Measurements from ENCODE around the gene EVX2. TPM values are rescaled to one million over a fixed set of nuclear protein-coding genes. Genes with fewer than 3 reads are reported as not detected.
A peak's percentile ranks its signal among the peaks of the same experiment; 100 is the strongest.

The EVX2 gene
- total RNA-seq, 1 experiment from 2014 or later: not detected

- no peak for DNase-seq (ENCODE audit: low read depth)
Observed at GRCh38 chr2:176122683-176123410, 39.1 kb upstream of the EVX2 start, which contains the start of gene HOXD9. TSS of gene HOXD9 (plus strand) at chr2:176122719. CDS start at chr2:176122769, 50 bp downstream.

- no peak for DNase-seq (ENCODE audit: low read depth)
Observed at GRCh38 chr2:176122052-176122682, 38.4 kb upstream of the EVX2 start.

DNA sequence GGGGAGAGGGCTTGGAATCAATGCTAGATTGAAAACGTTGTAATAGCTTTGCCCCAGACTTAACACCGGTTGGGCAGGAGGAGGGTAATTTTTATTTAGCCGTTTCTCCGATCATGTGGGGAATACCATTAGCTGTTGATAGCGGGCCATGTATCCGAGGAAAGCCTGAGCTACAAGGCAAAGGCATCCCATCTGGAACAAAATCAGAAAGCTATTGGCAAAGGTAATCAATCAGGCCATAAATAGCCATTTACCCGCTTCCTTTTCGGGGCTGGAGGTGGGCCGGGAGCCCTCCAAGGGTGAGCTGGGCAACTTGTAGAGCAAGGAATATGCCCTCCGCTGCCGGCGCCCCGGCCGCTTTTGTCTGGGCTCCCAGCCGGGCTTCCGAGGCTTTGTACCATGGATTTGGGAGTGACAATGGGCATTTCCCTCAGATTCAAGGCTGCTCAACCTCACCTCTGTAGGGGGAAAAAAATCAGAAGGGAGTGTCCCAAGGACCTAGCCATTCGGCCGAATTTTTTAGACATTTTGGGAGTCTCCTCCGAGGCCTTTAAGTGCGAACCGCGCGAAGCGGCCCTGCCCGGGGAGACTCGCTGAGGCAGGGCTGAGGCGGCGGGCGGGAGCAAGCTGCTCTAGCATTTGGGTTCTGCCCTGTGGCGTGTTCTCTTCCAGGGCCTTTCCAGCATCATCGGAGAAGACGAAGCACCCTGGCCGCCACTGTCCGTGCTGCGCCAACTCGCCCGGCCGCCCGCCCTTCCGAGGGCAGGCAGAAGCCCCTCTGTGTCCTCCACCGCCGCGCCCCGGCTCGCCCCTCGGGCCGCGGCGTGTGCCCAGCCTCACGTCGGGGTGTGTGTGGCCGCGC, 37.7 kb upstream of the EVX2 start:
- no peak for DNase-seq (ENCODE audit: low read depth)

GRCh38 chr2:176120364-176121189, 36.8 kb upstream of the EVX2 start:
- DNase-seq (ENCODE audit: low read depth): no peak

DNA sequence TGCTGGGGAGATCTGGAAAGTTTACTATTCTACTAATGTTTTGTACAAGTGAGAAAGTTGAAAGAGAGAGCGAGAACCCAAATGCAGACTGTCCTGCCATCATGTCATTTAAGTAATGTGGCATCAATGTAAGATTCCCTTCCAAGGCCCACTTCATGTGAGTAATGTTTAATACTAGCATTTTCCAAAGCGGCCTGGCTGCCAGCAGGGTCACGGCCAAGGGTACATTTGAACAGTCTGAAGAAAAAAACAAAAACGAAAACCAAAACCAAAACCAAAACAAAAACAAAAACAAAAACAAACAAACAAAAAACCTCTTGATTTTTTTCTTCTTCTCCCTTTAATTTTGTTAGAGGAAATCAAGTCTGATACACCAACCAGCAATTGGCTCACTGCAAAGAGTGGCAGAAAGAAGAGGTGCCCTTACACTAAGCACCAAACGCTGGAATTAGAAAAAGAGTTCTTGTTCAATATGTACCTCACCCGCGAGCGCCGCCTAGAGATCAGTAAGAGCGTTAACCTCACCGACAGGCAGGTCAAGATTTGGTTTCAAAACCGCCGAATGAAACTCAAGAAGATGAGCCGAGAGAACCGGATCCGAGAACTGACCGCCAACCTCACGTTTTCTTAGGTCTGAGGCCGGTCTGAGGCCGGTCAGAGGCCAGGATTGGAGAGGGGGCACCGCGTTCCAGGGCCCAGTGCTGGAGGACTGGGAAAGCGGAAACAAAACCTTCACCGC, 35.0 kb upstream of the EVX2 start:
- DNase-seq (ENCODE audit: low read depth): no peak

- DNase-seq (ENCODE audit: low read depth): no peak
Observed at GRCh38 chr2:176117823-176118371, 34.1 kb upstream of the EVX2 start.

DNA sequence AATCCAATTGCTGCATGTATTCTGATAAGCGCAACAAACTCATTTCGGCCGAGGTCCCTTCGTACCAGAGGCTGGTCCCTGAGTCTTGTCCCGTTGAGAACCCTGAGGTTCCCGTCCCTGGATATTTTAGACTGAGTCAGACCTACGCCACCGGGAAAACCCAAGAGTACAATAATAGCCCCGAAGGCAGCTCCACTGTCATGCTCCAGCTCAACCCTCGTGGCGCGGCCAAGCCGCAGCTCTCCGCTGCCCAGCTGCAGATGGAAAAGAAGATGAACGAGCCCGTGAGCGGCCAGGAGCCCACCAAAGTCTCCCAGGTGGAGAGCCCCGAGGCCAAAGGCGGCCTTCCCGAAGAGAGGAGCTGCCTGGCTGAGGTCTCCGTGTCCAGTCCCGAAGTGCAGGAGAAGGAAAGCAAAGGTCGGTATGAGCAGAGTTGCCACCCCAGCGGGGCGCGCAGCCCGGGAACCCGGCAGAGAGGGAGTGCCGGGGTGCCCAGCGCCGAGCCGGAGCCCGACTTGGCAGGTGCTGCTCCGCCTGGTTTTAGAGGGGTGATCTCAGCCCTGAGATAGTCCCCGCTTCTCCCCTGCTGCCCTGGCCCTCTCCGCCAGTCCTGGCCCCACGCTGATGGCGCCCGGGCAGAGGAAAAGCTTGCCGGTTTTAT, 33.5 kb upstream of the EVX2 start:
- DNase-seq (ENCODE audit: low read depth): no peak

DNA sequence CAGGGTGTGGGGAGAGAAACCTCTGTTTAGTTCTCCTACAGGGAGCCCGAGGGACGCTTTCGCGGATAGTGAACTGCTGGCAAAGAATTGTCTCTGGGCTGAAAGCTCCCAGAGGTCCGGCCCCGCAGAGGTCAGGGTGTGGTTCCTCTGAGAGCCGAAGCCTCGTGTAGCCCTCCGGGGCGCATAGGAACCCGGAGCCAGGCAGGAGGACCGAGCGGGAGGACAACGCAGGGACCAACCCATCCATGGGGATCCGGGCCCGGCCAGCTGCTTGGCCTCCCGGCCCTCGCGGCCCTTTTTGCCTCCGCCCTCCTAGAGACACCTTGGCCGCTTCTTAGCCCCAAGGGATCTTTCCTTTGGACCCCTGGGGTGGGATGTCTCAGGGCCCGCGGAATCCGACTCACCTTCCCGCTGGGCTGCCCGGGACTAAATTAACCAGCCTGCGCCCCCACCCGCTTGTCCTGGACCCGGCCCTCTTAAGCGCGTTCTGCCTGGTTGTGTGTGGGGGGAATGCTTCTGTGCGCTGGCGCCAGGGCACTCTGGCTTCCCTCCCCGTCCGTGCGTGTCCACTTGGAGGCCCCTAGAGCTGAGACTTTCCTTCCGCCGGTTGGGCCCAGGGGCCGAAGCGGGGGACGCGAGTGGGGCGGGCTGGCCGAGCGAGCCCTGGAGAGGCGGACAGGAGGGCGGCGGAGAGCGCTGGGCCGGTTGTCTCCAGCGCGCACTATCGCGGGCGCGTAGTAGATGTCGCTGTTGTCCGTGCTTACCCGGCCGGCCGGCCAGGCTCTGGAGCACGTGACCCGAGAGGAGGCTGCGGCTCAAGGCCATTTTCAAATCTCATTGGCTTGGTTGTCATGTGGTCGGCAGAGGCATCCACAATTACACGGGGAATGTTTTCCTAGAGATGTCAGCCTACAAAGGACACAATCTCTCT, 32.4 kb upstream of the EVX2 start, which contains the start of gene HOXD10:
HOXD10 (plus strand) TSS at position 896 of the 931 bp plus-strand sequence. CDS start 56 bp downstream, outside the sequence.
- DNase-seq (ENCODE audit: low read depth): no peak

DNA sequence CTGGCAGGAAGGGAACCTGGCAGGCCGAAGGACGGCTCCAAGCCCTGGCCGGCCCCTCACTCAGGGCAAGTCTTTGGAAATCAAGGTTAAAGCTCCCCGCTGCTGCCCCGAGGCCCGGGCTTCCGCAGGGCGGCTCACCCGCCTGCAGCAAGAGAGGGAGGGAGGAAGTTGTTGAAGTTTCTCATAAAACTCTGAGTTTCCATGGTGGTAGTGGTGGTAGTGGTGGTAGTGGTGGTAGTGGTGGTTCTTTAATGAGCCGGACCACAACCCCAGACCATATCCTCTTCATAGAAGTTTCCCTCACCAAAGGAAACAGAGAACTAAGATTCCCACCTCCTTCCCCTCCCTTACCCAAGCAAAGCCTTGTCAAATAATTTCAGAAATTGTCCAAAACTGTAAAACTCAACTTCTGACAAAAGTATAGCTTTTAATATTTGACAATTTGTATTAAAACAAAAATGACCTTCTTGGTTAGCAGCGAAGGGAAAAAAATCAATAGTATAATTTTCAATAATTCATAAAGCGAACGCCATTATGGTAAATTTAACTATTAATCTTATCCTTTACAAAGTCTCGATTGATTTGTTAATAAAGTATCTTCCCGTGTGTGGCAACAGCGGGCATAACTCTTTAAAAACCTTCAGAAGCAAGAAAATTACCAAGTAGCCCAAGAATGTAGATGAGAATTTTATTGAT, 31.3 kb upstream of the EVX2 start:
- no peak for DNase-seq (ENCODE audit: low read depth)

DNA sequence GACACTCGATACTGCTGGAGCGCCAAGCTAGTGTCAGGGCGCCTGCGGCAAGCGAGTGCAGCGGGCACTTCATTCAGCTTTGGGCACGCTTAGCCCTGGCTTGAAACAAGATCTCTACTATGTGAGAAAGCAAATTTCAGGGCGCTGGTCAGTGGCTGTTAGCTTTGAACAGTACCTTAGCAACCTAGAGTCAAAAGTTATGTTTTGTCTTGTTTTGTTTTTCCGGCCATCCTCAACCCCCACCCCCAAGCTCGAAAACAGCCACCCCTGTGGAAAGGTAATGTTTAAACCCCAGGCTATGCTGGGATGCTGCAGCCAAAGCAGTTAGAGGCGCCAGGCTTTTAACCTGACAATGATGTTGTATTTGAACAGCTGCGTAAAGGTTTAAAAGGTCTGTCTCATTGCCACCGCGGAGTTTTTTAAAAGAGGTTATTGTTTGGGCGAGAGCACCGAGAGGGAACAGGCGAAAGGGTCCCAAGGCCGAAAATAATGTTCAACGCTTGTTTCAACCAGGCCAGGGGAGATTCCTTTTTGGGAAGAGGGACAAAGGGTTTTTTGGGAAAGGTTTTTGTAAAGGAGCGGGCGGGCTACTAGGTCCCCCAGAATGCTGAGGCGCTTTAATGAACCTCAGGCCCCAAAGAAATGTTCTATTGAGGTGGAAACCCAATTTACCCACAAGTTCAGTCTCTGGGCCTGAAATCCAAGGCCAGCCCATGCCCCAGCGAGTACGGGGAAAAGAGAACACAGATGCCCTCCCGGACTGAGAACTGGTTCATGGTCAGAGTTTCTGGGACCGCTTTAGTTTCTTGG, 30.6 kb upstream of the EVX2 start:
- DNase-seq (ENCODE audit: low read depth): no peak

DNA sequence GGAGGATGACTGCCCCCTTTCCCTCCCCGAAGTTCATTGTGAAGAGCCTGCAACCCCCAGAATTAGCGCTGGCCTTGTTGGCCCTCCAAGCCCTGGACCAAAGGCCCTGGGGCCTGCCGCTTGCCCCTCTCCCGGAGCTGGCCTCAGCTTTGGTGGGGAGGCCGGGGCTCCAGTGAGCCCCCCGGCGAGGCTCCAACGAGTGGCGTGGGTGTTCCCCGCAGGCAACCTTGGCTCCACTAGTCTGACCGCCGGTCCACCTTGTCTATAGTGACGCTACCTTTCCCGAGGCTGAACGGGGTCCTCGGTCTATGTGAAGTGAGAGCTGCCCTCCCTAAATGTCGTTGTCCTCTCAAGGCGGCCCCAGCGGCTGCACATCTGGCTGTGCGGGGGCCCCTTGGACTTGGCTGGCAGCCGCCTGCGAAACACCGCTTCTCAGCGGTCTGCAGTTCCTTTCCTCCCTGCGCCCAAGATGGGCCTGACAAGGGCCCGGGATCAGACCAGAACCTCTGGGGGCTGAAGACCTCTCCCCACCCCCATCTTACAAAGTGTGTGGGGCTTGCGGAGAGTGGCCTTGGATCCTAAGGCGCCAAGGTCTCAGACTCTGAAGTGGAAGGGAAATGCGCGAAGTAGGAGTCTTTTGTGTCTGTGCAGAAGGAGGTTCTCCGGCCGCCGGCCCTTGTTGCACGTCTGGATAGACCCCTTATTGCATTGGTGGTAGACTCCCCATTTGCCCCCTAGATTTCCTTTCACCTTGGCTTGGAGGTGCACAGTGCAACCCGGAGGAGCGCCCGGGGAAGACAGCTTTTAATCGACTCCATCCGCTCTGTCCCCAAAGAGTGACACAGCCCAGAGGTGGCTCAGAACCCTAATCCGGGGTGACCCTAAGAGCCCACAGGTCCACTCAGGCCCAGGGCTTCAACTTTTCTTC, 28.9 kb upstream of the EVX2 start:
- DNase-seq (ENCODE audit: low read depth): no peak

DNA sequence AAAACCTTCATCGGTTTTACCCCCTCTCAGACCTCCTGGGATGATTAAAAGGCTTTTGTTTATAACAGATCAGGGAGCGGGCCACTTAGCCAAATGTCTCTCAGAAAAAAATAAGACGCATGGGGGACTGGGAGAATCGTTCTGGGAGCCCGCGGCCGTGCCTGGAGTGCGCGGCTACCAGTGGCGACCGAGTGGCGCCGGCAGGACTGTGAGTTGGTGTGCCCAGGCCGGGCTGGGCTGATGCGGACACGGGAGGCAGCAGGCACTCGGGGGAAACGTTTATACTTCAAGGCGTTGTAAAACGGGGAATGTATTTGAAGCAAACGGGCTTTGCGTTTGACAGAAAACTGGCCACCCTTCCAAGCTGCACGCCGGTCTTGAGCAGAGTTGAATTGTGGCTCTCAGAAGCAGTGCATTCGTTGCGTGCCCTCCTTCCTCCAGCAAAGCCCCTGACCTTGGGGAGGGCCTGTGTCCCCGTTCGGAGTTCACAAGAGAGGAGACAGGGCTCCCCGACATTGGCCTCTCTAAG, 28.1 kb upstream of the EVX2 start:
- DNase-seq (ENCODE audit: low read depth): no peak

DNA sequence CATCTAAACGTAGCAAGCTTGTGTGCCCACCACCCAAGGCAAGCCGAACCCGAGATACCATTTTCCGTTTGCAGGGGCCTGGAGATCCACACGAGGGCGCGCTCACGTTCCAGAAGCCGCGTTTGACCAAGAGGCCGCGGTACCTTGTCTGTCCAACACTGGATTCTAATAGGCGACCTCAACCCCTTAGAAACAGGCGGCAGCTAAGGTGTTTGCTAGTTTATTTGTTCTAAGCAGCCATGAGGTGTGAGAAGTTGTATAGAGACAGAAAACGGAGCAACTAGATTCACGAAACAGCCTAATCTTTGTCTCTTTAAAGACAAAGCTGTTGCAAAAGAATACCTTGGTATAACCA, 27.5 kb upstream of the EVX2 start:
- peak; percentile 20 for DNase-seq (ENCODE audit: low read depth)

GRCh38 chr2:176110415-176111308, 26.9 kb upstream of the EVX2 start:
- no peak for DNase-seq (ENCODE audit: low read depth)

- DNase-seq (ENCODE audit: low read depth): no peak
Observed at GRCh38 chr2:176109946-176110345, 26.2 kb upstream of the EVX2 start.
